Immature natural killer cell (primary cell): Measurements from ENCODE around the gene CBX4. TPM values are rescaled to one million over a fixed set of nuclear protein-coding genes. Genes with fewer than 3 reads are reported as not detected.

Source experiments
- DNase-seq, 3 donors: peaks; one replicate each; pipeline ENCODE4 v3.0.0; 2022; ENCODE audit warnings: mixed read lengths in 1 of 3
- H3K27ac Mint-ChIP-seq, 6 donors: one replicate each; pipeline ENCODE4 v1.8.0; 2020; ENCODE audit warnings: mixed read lengths in 6 of 6, mild to moderate bottlenecking in 5 of 6, inconsistent platforms in 4 of 6, moderate library complexity in 3 of 6
- H3K27me3 Mint-ChIP-seq, 3 donors: one replicate each; pipeline ENCODE4 v1.8.0; 2020 to 2021; ENCODE audit warnings: low read depth in 3 of 3, mild to moderate bottlenecking in 3 of 3, mixed read lengths in 3 of 3, moderate library complexity in 3 of 3, inconsistent platforms in 1 of 3
- H3K36me3 Mint-ChIP-seq, 3 donors: one replicate each; pipeline ENCODE4 v1.8.0; 2020; ENCODE audit warnings: mixed read lengths in 3 of 3, inconsistent platforms in 2 of 3, mild to moderate bottlenecking in 2 of 3
- H3K4me1 Mint-ChIP-seq, 2 donors: one replicate each; pipeline ENCODE4 v1.8.0; 2020; ENCODE audit warnings: inconsistent platforms in 2 of 2, mild to moderate bottlenecking in 2 of 2, mixed read lengths in 2 of 2, moderate library complexity in 1 of 2
- H3K4me3 Mint-ChIP-seq, 5 donors: one replicate each; pipeline ENCODE4 v1.8.0; 2020; ENCODE audit warnings: mild to moderate bottlenecking in 5 of 5, mixed read lengths in 5 of 5, inconsistent platforms in 3 of 5, moderate library complexity in 3 of 5
- H3K9me3 Mint-ChIP-seq, 6 donors: one replicate each; pipeline ENCODE4 v1.8.0; 2020; ENCODE audit warnings: mild to moderate bottlenecking in 6 of 6, mixed read lengths in 6 of 6, inconsistent platforms in 4 of 6, moderate library complexity in 3 of 6
- polyA plus RNA-seq, 3 donors: library from polyadenylated mRNA; unstranded; fragments of 300-500 nt; fragmentation: Illumina TruSeq; gene quantifications; one replicate each; pipeline ENCODE4 v1.2.3, GENCODE V29; 2021

The CBX4 gene
- 1 to 10 TPM; 3.0 to 6.7 (median 4.9) TPM for polyA plus RNA-seq

- Mint-ChIP-seq H3K4me1 (peaks cover 48 to 54% of the 10 kb centered on the region in 2 donors), H3K36me3 (peaks cover 6% of the 10 kb centered on the region in 3 donors), H3K27ac (peak within 1 kb of the TSS; percentile 80 to 98 (median 94)), H3K4me3 (peak within 1 kb of the TSS; percentile 93 to 99 (median 95)), H3K9me3 (no peaks in the 10 kb centered on the region), H3K27me3 (peaks cover 42 to 60% (median 50%) of the 10 kb centered on the region in 3 donors)
- peak; percentile 83 to 87 (median 87) for DNase-seq
Observed at GRCh38 chr17:79839356-79840268, at the start of gene CBX4. Gene CBX4 (minus strand): TSS chr17:79839440. CDS start chr17:79839251, 189 bp downstream.

- peaks cover 12 to 24% (median 18%) of the 10 kb centered on the region in 3 donors for H3K27me3 Mint-ChIP-seq
- no peaks in the 10 kb centered on the region for H3K4me1 Mint-ChIP-seq
- no peaks in the 10 kb centered on the region for H3K36me3 Mint-ChIP-seq
- H3K9me3 Mint-ChIP-seq, result no peaks in the 10 kb centered on the region
- H3K4me3 Mint-ChIP-seq, result no peak overlapping the region
- DNase-seq, result no peak
- H3K27ac Mint-ChIP-seq, result no peak overlapping the region
Observed at GRCh38 chr17:79888009-79888540, 48.8 kb upstream of the CBX4 start.

GRCh38 chr17:79887451-79887991 is 48.3 kb upstream of the CBX4 start:
- Mint-ChIP-seq H3K27ac (no peak overlapping the region), H3K36me3 (no peaks in the 10 kb centered on the region), H3K27me3 (peaks cover 14 to 24% (median 18%) of the 10 kb centered on the region in 3 donors)

DNA sequence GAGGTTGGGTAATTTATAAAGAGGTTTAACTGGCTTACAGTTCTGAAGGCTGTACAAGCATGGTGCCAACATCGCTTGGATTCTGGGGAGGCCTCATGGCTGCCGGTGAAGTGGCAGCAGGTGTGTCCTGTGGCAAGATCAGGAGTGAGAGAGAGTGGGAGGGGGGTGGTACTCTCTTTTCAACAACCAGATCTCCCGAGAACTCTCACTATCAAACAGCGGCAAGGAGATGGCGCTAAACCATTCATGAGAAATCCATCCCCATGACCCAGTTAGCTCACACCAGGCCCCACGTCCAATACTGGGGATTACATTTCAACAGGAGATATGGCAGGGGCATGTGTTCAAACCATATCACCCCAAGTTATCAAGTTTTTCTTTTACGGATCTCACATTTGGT is 44.0 kb upstream of the CBX4 start:
- H3K9me3 Mint-ChIP-seq, result no peaks in the 10 kb centered on the region
- DNase-seq, result no peak
- H3K27ac Mint-ChIP-seq, result no peak overlapping the region
- no peaks in the 10 kb centered on the region for H3K36me3 Mint-ChIP-seq
- no peak overlapping the region for H3K4me3 Mint-ChIP-seq
- no peaks in the 10 kb centered on the region for H3K4me1 Mint-ChIP-seq
- H3K27me3 Mint-ChIP-seq, result peaks cover 6 to 26% (median 11%) of the 10 kb centered on the region in 3 donors

More at GRCh38 chr17:79887451-79887991, 48.3 kb upstream of the CBX4 start:
- no peaks in the 10 kb centered on the region for H3K4me1 Mint-ChIP-seq
- DNase-seq, result no peak
- H3K9me3 Mint-ChIP-seq, result no peaks in the 10 kb centered on the region
- H3K4me3 Mint-ChIP-seq, result no peak overlapping the region

DNA sequence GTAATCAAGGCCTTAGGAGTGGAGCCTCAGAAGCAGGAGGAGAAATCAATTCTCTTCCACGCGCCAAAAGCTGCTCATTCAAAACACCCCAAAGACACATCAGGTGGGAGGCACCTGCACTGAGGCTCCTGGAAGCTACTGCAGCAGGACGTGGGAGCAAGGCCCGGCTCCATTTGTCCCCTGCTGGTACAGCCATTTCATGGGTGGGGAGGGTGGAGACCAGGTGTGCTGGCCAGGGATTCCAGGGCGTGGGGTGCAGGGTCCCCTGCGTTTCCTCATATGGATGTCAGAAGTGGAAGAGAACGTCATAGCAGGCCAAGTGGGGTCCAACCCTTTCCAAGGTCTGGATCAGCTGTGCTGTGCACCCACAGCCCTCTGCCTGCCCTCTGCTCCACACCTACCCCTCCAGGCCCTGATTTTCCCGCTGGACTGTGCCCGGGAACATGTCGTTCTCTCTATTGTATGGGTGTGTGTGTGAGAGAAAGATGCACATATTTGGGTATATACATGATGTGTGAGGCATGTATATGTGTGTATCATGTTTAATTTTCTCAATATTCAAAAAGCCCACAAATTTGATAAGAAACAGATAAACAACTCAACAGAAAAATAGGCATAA is 39.2 kb upstream of the CBX4 start:
- H3K27ac Mint-ChIP-seq, result no peak overlapping the region
- no peak overlapping the region for H3K4me3 Mint-ChIP-seq
- H3K27me3 Mint-ChIP-seq, result peaks cover 3 to 13% (median 5%) of the 10 kb centered on the region in 3 donors
- DNase-seq, result no peak
- H3K4me1 Mint-ChIP-seq, result no peaks in the 10 kb centered on the region
- no peaks in the 10 kb centered on the region for H3K36me3 Mint-ChIP-seq
- H3K9me3 Mint-ChIP-seq, result no peaks in the 10 kb centered on the region

GRCh38 chr17:79877041-79877440 is 37.8 kb upstream of the CBX4 start:
- Mint-ChIP-seq H3K4me3 (no peak overlapping the region), H3K9me3 (no peaks in the 10 kb centered on the region), H3K36me3 (no peaks in the 10 kb centered on the region), H3K27me3 (peaks cover 0 to 10% (median 7%) of the 10 kb centered on the region in 3 donors), H3K27ac (no peak overlapping the region), H3K4me1 (no peaks in the 10 kb centered on the region)
- peak in 1 of 3 donors; percentile 7 for DNase-seq

GRCh38 chr17:79875511-79875910 is 36.3 kb upstream of the CBX4 start:
- Mint-ChIP-seq H3K27me3 (peaks cover 0 to 10% (median 6%) of the 10 kb centered on the region in 3 donors), H3K4me3 (no peak overlapping the region), H3K27ac (no peak overlapping the region), H3K9me3 (no peaks in the 10 kb centered on the region), H3K36me3 (no peaks in the 10 kb centered on the region), H3K4me1 (no peaks in the 10 kb centered on the region)
- DNase-seq, result no peak

DNA sequence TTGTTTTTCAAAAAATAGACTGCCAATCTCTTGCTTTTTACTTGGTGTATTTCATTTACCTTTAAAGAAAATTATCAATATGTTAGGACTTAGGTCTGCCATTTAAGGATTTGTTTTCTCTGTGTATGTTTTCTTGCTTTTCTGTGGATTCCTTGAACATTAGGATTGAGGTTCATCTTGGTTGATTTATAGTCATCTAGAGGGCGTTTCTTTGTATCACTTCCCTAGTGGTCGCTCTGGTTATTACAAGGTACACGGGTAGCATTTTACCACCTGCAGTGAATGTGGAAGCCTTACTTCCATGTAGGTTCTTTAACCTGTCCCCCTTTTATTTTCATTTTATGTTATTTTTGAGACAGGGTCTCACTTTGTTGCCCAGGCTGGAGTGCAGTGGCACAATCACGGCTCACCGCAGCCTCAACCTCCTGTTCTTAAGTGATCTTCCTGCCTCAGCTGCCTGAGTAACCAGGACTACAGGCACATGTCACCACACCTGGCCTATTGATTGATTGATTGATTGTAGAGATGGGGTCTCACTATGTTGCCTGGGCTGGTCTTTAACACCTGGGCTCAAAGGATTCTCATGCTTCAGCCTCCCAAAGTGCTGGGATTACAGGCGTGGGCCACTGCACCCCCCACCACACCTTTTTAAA is 35.2 kb upstream of the CBX4 start:
- Mint-ChIP-seq H3K36me3 (no peaks in the 10 kb centered on the region), H3K4me3 (no peak overlapping the region)
- DNase-seq, result peak; percentile 7 to 17 (median 17)

DNA sequence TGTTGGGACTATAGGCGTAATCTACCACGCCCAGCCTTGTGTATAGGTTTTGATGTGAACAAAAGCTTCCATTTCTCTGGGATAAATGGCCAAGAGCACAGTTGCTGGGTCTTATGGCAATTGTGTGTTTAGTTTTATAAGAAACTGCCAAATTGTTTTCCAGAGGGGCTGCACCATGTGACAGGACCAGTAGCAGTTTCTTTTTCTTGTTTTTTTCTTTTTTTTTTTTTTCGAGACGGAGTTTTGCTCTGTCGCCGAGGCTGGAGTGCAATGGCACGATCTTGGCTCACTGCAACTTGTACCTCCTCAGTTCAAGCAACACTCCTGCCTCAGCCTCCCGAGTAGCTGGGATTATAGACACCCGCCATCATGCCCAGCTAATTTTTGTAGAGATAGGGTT is 34.3 kb upstream of the CBX4 start:
- Mint-ChIP-seq H3K9me3 (no peaks in the 10 kb centered on the region), H3K27me3 (peaks cover 3 to 8% (median 4%) of the 10 kb centered on the region in 3 donors), H3K27ac (no peak overlapping the region), H3K4me1 (no peaks in the 10 kb centered on the region), H3K4me3 (no peak overlapping the region), H3K36me3 (no peaks in the 10 kb centered on the region)
- DNase-seq, result no peak

More for the DNA sequence above, 35.2 kb upstream of the CBX4 start:
- H3K27ac Mint-ChIP-seq, result no peak overlapping the region
- no peaks in the 10 kb centered on the region for H3K4me1 Mint-ChIP-seq
- peaks cover 3 to 8% (median 6%) of the 10 kb centered on the region in 3 donors for H3K27me3 Mint-ChIP-seq
- H3K9me3 Mint-ChIP-seq, result no peaks in the 10 kb centered on the region

DNA sequence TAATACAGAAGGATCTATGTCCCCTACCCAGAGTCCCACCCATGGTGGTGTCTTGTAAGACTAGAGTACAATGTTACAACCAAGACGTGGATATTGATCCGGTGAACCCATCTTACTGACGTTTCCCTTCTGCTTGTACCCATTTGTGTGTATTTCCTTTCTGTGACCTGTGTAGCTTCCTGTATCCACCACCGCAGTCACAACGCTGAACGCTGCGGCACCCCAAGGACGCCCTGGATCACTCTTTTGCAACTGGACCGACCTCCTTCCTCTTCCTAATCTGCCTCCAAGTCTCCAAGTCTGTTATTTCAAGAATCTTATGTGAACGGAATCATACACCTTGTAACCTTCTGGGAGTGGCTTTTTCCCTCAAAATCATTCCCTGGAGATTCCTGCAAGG is 33.5 kb upstream of the CBX4 start:
- no peak overlapping the region for H3K27ac Mint-ChIP-seq
- no peak for DNase-seq
- peaks cover 2 to 8% (median 3%) of the 10 kb centered on the region in 3 donors for H3K27me3 Mint-ChIP-seq
- H3K4me3 Mint-ChIP-seq, result no peak overlapping the region
- H3K9me3 Mint-ChIP-seq, result no peaks in the 10 kb centered on the region
- no peaks in the 10 kb centered on the region for H3K36me3 Mint-ChIP-seq
- no peaks in the 10 kb centered on the region for H3K4me1 Mint-ChIP-seq

GRCh38 chr17:79871131-79871530 is 31.9 kb upstream of the CBX4 start:
- Mint-ChIP-seq H3K27ac (no peak overlapping the region), H3K4me1 (no peaks in the 10 kb centered on the region), H3K27me3 (peaks cover 0 to 5% (median 5%) of the 10 kb centered on the region in 3 donors), H3K9me3 (no peaks in the 10 kb centered on the region), H3K4me3 (no peak overlapping the region), H3K36me3 (no peaks in the 10 kb centered on the region)
- no peak for DNase-seq

DNA sequence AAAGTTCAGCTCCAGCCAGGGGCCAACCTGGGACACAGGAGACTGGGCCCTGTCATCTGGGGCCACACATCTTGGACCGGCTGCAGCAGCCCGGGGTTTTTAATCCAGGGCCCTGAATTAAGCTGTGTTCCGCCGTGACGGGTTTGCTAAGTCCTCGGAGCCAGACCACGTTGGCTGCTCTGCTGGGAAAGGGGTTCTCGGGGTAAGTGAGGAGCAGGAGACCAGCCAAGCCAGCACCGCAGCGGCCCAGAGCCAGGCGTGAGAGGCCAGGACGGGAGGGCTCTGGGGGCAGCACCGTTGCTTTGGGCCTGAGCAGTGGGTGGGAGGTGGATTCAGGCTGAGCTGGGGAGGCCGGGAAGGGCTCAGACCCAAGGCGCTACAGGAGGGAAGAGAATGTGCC is 31.3 kb upstream of the CBX4 start:
- Mint-ChIP-seq H3K4me1 (no peaks in the 10 kb centered on the region), H3K27me3 (peaks cover 0 to 5% (median 5%) of the 10 kb centered on the region in 3 donors), H3K4me3 (no peak overlapping the region), H3K36me3 (no peaks in the 10 kb centered on the region), H3K9me3 (no peaks in the 10 kb centered on the region), H3K27ac (no peak overlapping the region)
- no peak for DNase-seq

GRCh38 chr17:79866791-79867518 is 27.7 kb upstream of the CBX4 start:
- Mint-ChIP-seq H3K9me3 (peaks cover 0 to 2% (median 0%) of the 10 kb centered on the region in 6 donors), H3K36me3 (peaks cover 0 to 3% (median 0%) of the 10 kb centered on the region in 3 donors), H3K4me1 (no peaks in the 10 kb centered on the region), H3K27ac (no peak overlapping the region), H3K27me3 (peaks cover 4 to 16% (median 5%) of the 10 kb centered on the region in 3 donors), H3K4me3 (no peak overlapping the region)
- DNase-seq, result no peak
